HL-60/S4 (cell line): ENCODE measurements around the gene DNAAF3.
"Not testable (repeated sequence)": the region's sequence is repeated elsewhere in the genome, so short reads cannot be mapped to it uniquely, and the experiment has no call there.

Source experiments
- in situ Hi-C: fragments of 300-500 bp; cut with MboI; formaldehyde crosslinking; loops from 2 replicates; pipeline ENCODE4 v1.14.3; 2022; ENCODE audit warnings: low sequenced_read_pairs

The DNAAF3 gene

GRCh38 chr19:55166530-55167268 lies at the start of gene DNAAF3:
Gene DNAAF3, minus strand, starts transcription at chr19:55166613. Its CDS starts 200 bp downstream, at chr19:55166413.
- in situ Hi-C loops, result no loop called here

GRCh38 chr19:55213547-55213946 lies 47.1 kb upstream of the DNAAF3 start:
- in situ Hi-C loops, result loop anchor here (10.0 kb wide), 1 partner anchor 201 kb away; no protein-coding TSS in a partner anchor

- in situ Hi-C loops, result loop anchor here (10.0 kb wide), 1 partner anchor 202 kb away; no protein-coding TSS in a partner anchor
Observed at GRCh38 chr19:55212447-55212846, 46.0 kb upstream of the DNAAF3 start.

- in situ Hi-C loops, result loop anchor here (10.0 kb wide), 1 partner anchor 205 kb away; no protein-coding TSS in a partner anchor
Observed at GRCh38 chr19:55209693-55210472, 43.5 kb upstream of the DNAAF3 start.

DNA sequence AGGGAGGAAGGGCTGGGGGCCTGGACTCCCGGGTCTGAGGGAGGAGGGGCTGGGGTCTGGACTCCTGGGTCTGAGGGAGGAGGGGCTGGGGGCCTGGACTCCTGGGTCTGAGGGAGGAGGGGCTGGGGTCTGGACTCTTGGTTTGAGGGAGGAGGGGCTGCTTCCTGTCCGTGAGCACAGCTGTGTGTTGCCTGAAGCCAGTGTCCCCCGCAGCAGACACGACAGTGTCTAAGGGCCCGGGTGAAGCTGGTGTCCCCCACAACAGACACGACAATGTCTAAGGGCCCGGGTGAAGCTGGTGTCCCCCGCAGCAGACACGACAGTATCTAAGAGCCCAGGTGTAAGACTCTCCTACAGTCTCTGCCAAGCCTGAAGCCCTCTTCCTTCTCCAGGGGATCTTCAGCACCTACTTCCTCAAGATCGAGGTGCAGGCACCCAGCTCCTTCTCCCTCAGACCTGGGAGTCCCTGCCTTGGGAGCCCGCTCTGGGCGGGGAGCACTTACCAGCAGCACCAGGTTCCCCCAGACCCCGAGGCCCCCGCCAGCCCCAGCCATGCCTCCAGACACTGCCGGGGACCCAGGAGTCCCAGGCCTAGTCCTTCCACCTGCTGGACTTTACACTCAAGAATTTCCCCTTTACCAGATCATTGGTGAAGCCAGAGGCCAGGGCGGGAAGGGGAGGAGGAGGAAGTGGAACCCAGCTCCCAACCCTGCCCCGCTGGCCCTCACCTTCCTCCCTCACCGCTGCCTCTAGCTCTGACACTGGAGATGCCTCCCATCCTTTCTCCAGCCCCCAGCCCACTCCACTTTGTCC lies 42.7 kb upstream of the DNAAF3 start, which contains the start of gene PTPRH:
Gene PTPRH (minus strand): TSS at position 622 of the 813 bp plus-strand sequence. CDS start 68 bp downstream, at position 554.
- in situ Hi-C loops, result no loop called here

DNA sequence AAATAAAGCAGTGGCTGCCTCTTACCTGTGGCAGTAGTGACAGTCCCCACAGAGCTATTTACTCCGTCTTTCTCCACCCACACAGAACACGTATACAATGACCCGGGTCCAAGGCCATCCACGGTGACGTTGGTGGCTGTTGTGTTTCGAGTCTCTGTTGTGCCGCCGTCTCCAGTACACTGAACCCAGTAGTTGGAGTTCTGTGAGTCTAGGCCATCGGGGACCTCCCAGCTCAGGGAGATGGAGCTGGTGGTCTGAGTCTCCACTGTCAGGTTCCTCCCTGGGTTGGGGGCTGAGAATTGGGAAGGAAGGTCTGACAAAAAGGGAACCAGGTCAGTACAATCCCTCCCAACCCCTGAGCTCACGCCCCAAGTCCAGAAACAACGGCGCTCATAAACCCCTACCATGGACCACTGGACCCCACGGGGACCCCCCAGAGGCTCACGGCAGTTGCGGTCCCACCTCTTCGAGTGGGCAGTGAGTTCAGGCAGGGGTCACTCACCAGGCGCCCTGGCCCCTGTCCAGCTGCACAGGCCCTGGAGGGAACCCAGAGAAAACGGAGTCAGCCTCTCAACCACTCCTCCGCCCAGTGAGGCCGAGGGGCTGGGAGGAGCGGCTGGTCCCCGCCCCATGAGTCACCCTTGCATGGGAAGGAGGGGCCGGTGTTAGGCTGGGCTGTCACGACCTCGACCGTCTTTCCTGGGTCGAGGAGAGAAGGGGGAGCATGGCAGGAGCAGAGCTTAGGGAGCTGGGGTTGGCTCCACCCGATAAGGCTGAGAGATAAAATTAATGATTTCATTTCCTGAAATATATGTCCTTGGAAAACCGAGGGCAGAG lies 40.5 kb upstream of the DNAAF3 start:
- in situ Hi-C loops, result no loop called here

DNA sequence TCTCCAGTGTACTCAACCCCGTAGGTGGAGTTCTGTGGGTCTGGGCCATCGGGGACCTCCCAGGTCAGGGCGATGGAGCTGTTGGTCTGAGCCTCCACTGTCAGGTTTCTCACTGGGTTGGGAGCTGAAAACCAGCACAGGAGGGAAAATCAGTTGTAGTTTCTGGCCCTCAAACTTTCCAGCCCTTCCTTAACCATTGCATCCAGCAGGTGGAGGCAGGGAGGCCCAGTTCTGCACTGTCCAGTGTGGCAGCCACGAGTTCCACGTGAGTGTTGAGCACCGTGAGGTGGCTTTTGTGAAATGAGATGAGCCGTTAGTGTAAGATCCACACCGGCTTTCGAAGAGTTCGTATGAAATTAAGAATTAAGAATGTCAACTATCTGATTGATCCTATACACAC lies 35.8 kb upstream of the DNAAF3 start:
- in situ Hi-C loops, result not testable (repeated sequence)

GRCh38 chr19:55199620-55200204 lies 33.3 kb upstream of the DNAAF3 start:
- in situ Hi-C loops, result no loop called here

DNA sequence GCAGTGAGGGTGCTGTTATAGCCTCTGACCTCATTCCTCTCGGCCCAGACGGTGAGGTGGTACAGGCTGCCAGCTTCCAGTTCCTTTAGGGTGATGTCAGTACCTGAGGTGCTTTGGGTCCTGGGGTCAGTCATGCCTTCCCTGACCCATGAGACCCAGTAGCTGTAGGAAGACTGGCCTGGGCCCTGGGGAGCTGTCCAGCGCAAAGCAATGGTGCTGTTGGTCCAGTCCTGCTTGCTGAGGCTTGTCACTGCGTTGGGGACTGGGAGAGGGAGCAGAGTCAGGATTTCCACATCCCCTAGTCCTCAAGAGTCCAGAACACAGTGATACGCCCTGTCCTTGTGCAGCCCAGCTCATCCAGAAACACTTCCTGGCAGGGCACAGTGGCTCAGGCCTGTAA lies 32.2 kb upstream of the DNAAF3 start:
- in situ Hi-C loops, result no loop called here

DNA sequence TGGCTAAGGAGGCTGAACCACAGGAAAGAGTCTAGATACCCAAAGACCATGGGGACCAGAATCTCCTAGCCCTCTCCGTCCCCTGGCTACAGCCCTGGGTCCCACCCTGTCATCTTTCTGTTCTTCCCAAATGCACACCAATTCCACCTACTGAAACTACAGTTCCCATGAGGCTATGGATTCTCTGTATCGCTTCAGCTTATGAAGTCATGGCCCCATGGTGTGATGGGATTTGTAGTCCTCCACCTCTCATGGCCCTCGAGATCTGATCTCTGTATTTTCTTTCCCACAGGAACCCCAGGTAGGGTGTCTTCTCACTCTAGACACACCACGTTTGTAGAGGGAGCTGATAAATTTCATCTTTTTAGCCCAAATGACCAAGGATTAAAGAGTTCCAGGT lies 31.1 kb upstream of the DNAAF3 start:
- in situ Hi-C loops, result no loop called here

DNA sequence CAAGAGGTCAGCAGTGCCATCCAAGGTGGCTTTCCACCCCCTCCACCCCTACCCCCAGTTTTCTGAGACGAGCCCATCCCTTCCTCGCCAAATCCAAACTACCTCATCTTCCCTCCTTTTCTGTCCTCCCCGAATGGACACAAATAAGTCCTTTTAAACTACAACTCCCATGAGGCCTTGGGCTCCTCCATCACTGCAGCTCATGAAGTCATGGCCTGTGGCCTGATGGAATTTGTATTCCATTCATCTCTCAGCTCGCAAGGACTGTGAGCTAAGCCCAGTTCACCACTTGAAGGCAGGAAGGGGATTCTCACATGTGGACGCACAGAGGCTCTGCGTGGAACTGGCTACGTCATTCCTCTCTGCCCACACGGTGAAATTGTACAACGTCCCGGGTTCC lies 30.4 kb upstream of the DNAAF3 start:
- in situ Hi-C loops, result no loop called here

DNA sequence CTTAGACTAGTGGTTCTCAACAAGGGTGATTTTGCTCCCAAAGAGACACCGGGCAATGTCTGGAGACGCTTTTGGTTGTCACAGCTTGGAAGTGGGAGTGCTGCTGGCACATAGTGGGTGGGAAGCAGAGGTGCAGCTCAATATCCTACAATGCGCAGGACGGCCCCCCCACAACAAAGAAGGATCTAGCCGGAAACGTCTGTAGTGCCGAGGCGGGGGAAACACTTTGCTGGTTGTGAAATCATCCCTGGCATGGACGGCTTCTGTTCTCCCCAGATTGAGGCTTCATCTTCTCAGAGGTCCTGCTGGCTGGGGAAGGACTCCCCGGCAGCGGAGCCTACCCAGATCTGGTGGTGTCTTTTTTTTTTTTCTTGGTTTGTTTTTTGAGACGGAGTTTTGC lies 27.1 kb upstream of the DNAAF3 start:
- in situ Hi-C loops, result no loop called here

DNA sequence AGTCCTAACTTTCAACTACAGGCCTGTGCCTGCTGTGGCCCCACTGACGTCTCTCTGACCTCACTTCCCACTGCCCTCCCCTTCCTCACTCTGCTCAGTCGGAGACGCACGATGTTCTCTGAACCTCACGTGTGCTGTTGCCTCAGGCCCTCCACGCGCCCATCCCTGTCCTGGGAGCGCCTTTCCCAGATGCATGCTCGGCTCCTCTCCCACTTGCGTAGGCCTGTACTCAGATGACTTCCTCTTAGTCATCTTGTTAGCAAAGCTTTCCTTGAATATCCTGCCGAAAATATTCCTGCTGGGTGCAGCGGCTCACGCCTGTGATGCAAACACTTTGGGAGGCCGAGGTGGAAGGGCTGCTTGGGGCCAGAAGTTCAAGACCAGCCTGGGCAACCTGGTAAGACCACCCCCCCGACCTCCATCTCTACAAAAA lies 23.0 kb upstream of the DNAAF3 start:
- in situ Hi-C loops, result no loop called here

DNA sequence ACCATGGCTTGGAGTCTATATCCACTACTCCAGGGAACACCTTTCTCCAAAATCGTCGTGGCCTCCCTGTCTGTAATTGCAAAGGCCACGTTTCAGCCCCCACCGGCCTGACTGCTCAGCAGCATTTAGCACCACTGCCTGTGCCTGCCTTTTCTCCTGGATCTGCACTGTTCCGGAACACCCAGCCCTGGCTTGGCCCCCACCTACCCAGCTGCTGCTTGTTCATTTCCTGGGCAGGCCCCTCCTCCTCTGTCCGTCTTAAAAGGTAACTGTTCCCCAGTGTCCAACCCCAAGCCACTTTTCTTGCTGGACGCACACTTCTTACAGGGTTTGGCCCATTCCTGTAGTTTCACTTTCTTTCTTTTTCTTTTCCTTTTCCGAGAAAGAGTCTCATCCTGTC lies 22.2 kb upstream of the DNAAF3 start:
- in situ Hi-C loops, result no loop called here

DNA sequence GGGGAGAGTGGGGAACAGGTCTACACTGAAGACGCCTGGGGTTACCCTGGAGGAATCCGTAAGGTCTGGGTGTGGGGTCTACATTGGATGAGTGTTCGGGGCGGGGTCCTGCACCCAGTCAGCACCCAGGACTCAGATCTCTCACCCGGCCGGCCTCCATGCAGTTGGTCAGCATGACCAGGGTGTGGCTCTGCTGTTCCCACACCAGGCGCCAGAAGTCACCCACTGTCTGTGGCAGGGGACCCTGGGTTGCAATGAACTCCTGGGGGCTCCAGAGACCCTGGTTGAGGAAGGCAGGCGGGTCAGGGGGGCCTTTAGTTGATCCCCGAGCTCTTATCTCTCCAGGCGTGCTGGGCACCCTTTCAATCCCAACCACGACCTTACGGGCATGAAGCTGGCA lies 19.7 kb upstream of the DNAAF3 start:
- in situ Hi-C loops, result no loop called here

- in situ Hi-C loops, result no loop called here
Observed at GRCh38 chr19:55181740-55182139, 15.3 kb upstream of the DNAAF3 start.

DNA sequence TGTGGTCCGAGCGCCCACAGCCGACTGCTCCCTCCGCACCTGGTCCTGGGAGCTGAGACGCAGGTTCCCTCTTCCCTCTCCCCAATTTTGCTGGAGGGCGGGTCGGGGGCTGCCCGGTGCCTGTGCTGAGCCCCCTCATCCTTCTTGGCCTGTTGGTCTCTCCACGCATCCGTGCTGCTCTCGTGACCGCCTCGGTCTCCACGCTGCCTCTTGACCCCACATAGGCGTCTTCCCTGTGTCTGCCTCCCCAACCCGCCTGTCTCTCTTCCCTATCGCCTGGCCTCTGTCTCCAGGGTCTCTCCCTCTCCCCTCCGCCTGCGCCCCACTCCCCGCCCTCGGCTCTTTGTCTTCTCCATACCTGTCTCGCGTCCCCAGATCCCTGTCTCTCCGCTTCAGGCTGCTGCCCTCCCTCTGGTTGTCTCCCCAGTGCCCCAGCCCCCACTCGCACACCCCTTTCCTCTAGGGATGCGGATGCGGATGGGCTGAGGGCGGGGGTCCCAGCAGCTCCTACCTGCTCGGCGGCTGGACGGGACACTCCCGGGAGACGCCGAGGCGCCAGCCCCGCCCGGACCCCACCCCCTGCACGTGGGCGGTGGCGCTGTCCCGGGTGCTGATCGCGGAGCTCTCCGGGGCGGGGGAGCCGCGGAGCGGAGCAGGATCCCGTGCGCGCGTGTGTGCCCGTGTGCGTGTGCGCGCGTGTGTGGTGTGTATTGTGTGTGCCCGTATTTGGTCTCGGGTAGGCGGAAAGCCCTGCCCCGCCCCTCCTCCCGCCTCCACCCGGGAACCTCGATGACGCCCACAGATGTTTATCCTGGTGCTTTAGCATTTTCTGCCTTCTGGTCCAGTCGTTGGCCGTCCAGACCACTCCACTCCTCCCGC lies 13.4 kb upstream of the DNAAF3 start, which contains the start of gene SYT5:
Gene SYT5 (minus strand): TSS at position 684 of the 879 bp plus-strand sequence. CDS start 1,248 bp downstream, outside the sequence.
- in situ Hi-C loops, result no loop called here

DNA sequence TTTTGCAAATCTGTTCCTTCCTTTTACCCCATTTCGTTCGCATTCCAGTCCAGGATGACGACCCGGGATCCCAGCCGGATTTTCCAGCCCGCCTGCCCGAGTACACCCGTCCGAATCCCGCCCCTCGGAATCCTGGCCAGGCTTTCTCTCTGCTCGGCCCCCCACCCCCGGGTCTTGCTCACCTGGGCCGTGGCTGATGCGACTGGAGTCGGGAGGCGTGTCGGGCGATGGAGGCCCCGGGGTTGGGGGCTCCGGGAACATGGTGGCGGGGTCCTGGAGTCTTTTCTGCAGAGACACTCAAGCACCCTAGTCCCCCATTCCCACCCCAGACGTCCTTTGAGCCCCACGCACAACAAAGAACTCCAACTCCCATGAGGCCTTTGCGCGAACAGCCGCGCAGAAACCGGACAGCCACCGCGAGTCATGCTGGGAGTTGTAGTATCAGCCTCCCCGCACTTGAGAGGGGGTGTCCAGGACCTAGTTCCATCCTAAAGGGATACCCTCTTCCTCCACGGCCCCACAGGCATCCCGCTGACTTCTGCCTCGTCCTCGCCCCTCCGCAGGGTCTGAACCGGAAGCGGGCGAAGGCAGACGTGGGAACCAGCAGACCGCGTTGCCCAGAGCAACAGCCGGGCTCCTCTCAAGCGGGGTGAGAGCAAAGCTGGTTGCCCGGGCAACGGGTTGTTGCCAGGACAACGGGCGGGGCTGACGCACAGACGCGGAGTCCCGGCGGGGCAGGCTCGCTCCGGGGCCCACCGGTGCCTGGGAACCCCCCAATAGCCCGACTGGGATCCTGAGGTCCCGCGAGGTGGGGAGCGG lies 12.6 kb upstream of the DNAAF3 start:
- in situ Hi-C loops, result no loop called here
